Activated T-cell treated with anti-CD3 and anti-CD28 coated beads for 24 hours (primary cell): ENCODE data around the gene SLC41A1.

Experiments used
- DNase-seq: peaks from one replicate; pipeline ENCODE4 v3.0.0-alpha.2; 2020; ENCODE audit warnings: low read depth

Gene SLC41A1

DNA sequence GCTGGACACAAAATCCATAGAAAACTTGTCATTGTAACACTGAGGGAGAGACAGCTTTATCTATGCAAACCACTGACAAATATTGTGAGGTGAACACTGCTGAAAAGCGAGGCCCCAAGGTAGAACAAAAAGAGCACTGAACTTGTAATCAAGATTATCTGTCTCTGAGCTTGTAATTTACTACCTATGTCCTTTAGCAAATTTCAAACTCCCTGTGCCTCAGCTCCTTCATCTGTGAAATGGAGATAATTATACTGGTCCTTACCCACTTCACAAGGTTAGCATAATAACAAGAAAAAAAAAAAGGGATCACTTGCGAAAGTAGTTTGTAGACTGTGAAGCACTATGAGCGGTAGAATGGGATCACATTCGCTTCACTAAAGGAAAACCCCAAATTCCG, 58.1 kb downstream of the SLC41A1 start:
- DNase-seq = no peak

DNA sequence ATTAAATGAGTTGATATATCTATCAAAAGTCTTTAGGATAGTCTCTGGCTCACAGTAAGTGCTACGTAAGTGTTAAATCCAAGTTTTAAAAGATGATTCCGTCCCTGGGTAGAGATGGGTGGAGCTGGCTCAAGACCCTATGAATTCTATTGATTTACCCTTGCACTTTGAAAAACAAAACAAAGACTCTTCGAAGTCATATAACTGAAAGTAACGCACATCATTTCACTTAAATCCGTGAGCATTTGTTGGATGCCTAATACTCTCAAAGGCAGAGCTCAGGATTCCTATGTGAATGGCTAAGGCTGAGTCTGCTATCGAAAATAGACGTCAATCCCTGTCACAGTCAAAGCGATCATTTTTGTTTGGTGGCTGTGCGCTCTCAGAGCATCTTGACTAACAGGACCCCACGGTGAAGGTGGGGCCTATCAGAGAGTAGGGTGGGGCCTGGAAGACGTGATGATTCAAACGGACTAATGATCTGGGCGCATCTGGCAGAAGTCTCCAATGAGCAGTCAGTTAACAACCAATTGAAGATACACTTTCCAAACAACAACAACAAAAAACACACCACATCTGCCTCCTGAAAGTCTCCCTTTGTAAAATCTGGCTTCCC, 61.9 kb downstream of the SLC41A1 start:
- DNase-seq = no peak

DNA sequence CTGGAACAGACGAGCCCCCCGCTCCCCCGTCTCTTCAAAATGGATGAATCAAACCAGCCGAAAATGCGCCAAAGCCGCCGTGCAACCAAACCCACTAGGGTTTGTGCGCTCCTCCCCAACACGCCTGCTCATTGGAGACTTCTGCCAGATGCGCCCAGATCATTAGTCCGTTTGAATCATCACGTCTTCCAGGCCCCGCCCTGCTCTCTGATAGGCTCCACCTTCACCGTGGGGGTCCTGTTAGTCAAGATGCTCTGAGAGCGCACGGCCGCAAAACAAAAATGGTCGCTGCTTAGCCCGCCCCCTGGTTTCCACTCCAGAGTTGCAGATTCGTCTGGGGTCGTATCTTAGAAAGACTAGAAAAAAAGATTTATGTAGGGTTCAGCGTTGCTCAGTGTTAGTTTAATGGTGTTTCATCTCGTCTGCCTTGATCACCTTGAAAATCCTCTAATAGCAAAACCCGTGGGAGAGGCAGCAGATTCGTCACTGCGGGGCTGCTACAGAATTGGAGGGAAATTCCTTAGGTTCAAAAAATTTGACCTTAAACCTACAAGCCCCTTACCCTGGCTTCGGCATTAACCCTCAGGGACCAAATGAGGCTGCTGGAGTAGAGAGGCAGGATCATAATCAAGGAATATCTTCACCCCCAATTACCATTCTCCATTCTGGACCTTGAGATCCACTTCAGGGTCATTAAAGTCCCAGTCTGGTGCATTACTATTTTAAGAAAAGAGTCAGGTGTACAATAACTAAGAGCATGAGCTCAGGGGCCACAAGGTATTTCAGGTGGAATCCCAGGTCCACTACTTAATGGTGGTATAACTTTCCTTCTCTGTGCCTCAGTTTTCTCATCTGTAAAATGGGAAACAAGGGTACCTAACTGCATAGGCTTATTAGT, 62.6 kb downstream of the SLC41A1 start, which contains the start of gene NUCKS1:
TSS of gene NUCKS1 (minus strand) at position 45 of the 898 bp plus-strand sequence. CDS start 209 bp downstream, outside the sequence.
- peak; percentile 95 for DNase-seq

DNA sequence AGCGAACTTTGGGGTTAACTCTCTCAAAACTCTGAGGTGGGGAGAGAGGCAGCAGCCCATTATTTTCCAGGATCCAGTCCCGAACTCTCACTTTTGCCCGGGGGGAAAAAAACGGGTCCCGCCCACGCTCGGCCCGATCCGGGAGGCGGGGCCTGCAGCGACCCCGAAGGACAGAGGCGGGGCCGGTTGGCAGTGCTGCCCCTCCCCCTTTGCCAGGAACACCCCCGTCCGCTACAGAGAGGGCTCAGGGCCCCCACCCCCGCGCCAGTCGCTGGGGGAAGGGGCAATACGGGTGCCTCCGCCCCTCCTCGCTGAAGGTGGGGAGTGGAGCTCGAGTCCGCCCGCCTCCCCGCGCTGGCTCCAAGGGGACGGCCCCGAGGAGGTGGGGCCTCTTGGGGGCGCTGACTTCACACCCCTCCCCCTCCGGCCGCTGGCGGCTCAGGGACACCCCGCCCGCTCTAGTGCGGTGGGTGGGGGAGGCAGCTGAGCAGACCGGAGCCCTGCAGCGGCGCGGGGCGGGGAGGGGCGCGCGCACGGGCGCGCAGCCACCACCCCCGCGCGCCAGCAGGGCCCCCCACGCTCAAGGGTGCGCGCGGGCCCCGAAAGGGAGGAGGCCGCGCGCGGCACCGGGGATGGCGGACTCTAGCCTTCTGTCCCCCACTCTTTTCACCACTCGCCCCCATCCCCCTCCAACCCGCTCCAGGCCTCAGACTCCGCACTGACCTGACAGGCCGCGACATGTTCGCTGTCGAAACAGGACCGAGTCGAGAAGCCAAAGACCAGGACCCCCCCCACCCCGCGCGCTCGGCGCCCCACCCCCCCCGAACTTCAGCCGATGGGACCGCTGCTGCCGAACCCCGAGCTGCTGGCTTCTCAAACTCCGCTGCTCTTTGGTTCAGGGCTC, 63.5 kb downstream of the SLC41A1 start:
- peak; percentile 93 for DNase-seq

DNA sequence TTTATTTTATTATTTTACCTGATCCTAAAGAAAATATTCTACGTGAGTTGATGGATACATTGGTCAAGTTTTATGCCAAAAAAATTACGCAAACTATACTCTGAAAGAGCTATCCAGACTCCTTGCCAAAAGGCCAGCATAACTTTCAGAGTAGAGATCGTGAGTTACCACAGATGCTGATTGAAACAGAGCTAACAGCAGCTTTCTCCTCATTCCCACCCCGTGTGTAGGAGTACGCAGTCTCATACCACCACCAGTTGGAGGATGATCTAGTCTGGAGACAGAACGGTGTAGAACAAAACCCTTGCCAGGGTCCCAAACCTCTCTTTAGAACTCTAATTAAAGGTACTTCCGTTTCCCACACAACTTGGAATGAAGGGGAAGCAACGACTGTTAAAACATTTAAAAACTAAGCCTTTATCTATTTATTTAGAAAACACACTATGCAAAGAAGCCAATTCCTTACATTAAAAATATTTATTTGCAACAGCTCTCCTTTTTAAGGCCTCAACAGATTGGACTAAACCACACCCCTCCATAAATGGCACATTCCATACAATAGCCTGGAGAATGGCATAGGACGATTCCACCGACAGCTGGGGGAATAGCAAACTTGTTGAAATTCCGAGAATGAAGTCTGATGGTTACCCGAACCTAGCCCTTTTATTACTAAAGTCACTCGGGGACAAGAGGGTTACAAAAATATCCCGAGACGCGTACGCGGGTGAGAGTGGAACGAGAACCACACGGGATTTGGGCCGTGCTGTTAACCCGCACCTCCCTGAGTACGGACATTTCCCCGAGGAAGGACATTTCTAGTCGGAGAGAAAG, 64.4 kb downstream of the SLC41A1 start:
- DNase-seq = peak; percentile 25

DNA sequence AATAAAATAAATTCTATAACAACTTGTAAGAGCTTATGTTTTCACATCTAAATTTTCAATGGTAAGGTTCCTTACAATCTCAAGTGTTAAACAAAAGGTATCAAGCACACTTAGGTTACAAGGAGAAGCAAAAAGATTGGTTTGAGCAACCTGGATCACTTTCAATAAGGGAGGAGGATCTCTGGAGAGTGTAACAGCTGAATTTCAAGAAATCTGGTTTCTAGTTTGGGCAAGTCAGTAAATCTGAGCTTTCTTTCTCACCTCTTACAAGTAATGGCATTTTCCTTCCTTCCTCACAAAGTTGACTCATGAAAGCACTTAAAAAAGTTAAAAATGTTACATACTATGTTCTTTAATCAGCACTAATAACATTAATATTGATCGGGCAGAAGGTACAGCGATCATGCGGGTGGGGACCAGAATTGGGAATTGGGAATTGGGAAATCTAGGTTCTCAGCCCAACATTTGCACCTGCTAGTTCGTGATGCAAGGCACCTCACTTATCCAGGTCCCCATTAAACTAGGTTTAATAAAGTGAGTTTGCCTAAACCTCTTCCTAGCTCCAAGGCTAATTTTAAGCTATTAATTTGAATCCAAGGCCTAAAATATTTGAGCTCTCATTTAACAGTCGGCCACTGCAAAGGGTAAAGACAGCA, 66.1 kb downstream of the SLC41A1 start:
- no peak for DNase-seq

DNA sequence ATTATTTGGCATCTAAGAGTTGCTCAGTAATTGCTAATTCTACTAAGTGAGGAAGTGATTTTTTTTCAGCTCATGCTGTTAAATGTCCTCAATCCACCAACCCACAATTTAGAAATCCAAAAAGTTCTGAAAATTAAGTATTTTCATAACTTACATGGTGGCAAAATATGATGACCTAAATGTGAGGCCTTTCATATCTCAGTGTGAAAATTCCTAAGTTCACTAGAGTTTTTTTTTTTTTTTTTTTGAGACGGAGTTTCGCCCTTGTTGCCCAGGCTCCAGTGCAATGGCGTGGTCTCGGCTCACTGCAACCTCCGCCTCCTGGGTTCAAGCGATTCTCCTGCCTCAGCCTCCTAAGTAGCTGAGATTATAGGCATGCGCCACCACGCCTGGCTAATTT, 68.6 kb downstream of the SLC41A1 start:
- no peak for DNase-seq

DNA sequence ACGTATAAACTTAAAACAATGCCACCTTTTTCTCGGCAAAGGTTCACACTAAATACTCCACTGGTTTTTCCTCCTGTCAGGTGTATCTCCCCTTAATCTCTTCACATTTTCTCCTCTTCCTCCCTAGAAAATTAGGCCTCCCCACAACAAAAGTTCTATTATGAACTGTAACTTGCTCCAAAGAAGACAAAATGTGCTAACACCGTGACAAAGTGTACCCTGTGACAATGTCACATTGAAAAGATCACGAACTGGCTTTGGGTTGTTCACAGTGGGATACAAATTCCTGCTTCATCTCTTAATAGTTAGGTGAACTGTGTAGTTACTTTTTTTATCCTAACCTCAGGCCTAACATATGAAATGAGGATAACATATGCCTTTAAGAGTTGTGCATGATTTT, 69.0 kb downstream of the SLC41A1 start:
- DNase-seq = no peak

DNA sequence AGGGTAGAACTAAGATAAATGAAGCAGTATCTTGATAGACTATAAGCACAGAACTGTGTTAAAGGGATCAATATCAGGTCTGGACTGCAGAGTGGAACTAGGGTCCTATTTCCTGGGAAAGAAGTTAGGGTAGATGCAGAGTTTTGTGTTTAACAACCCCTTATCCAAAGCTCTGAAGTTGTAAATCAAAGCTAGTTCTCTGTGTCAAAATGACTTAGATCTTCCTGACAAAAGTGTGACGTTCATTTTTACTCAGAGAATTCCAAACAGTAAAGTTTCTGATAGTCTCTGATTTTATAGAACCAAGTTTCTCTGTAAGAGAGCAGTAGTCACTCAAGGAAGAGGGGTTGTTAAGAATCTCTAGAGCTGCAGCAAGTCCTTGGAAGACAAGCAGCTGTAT, 71.3 kb downstream of the SLC41A1 start:
- DNase-seq = no peak

DNA sequence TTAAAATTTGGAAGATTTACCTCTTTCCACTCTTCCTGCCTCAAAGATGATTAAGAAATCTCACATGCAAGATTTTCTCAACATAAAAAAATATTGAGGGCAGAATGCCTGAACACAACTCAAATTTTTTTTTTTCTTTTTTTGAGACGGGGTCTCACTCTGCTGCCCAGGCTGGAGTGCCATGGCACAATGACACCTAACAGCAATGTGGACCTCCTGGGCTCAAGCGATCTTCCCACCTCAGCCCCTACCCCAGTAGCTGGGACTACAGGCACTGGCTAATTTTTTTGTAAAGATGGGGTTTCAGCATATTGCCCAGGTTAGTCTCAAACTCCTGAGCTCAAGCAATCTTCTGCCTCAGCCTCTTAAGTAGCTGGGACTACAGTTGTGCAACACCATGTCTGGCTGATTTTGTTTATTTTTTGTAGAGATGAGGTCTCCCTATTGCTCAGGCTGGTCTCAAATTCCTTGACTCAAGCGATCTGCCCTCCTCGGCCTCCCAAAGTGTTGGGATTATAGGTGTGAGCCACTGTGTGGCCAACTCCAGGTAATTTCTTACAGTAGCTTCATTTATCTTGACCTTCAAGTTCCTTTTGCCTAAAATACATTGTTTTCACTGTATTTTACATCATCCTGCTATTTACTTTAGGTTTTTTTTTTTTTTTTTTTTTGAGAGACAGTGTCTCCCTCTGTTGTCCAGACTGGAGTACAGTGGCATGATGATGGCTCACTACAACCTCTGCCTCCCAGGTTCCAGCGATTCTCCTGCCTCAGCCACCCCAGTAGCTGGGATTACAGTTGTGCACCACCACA, 73.4 kb downstream of the SLC41A1 start:
- DNase-seq = no peak
